ENCODE data around the gene UNCX.

Gene UNCX

DNA sequence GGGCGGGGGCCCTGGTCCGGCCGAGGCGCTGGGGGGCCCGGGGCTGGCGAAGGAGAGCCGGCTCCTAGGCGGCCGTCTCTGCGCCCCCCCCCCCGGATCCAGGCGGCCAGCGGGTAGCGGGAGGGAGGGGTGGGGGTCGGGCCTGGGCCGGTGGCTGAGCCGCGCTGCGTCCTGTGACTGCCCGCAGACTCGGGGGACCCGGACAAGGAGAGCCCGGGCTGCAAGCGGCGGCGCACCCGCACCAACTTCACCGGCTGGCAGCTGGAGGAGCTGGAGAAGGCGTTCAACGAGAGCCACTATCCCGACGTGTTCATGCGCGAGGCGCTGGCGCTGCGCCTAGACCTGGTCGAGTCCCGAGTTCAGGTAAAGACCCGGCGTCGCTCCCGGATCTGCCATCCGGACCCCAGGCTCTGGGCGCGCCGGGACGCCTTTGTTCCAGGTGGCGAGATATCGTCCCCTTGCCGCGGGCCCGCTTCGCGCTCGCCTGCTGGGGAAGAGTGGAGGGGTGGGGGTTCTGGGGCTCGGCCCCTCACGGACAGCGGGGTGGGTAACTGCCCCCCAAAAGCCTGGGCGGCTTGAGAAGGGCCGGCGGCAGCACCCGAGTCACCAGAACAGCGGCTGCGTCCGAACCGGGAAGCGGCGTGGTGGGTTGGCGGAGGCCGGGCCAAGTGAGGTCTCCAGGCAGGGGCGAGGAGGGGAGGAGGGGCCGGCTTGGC is 819 bp downstream of the UNCX start:
- DNase-seq = no peak

DNA sequence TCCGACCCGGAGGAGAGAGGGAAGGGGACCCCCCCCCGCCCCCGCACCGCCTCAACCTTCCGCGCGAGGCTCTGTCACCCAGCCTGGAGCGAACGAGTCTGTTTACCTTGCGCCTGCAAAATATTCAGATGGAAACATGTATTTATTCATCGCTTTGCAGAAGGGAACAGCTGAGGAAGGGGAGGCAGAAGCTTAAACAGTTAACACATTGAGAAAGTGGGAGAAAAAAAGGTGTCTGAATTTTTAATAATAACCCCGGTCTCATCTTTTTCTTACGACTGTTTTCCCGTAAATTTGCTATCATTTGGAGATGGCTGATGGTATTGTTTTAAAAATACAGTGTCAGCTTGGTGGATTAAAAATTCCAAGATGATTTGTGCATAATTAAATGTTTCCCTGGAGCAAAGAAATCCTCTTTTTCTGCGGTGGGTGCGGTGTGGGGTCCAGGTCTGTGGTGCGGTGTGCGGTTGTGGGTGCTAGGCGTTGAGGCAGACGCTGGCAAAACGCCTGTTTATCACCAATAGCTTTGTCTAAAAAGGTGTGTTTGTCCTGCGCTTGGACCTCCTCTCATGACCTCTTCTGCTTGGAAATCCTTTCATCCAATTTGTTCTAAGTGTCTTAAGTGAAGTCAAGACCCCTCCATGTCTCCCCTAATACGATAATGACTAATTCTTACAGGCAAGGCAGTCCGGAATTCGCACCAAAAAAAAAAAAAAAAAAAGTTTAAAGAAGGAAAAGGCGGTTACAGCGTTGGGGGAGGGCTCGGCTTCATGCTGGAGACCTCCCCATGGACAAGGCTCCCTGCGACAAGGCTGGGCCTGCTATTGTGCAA is 1.6 kb downstream of the UNCX start:
- no peak for DNase-seq

DNA sequence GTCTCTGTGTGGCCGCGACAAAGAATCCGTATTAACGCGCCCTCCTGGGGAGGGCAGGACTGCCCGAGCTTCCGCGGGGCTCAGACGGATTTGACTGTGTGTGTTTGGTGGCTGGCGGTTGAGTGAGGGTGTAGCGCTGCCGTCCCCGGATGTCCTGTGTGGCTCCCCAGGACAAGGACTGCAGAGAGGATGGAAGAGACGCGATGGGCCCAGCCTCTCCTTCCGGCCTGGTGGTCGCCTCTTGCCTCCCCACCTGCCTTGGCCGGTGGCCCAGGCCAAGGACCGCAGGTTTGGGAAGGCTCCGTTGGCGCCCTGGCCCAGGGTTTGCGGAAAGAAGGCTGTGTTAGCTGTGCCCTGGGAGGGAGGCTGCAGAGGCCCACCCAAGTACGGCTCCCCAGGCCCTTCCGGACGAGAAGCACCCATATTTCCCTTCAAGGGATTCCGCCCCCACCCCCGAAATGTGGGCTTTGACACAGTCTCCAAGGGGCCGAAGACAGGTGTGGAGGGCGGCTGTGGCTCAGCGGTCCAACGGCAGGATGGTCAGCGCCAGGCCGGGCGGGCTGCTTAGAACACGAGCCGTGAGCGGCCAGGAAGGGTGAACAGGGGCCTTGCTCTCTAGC is 2.3 kb downstream of the UNCX start:
- DNase-seq = no peak

DNA sequence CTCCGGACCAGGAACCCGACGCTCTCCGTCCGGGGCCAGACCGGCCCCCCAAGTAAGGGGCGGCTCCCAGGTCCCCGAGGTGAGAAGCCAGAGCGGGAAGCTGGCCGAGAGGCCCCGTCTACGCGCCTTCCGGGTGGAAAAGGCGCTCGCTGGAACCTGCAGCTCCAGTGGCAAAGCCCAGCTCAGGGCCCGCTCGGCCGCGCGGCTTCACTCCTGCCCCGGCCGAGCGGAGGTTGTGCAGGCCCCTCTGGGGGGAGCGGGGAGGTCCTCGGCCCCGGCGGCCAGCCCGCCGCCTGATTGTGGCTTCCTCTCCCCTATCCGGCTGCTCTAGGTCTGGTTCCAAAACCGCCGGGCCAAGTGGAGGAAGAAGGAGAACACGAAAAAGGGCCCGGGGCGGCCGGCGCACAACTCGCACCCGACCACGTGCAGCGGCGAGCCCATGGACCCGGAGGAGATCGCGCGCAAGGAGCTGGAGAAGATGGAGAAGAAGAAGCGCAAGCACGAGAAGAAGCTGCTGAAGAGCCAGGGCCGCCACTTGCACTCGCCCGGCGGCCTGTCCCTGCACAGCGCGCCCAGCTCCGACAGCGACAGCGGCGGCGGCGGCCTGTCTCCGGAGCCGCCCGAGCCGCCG is 2.9 kb downstream of the UNCX start:
- no peak for DNase-seq

DNA sequence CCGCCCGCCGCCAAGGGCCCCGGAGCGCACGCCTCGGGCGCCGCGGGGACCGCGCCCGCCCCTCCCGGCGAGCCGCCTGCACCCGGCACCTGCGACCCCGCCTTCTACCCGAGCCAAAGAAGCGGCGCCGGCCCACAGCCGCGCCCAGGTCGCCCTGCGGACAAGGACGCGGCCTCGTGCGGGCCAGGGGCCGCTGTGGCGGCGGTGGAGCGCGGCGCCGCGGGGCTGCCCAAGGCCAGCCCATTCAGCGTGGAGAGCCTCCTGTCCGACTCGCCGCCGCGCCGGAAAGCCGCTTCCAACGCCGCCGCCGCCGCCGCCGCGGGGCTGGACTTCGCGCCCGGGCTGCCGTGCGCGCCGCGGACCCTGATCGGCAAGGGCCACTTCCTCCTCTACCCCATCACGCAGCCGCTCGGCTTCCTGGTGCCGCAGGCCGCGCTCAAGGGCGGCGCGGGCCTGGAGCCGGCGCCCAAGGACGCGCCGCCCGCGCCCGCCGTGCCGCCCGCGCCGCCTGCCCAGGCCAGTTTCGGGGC is 3.5 kb downstream of the UNCX start:
- no peak for DNase-seq

DNA sequence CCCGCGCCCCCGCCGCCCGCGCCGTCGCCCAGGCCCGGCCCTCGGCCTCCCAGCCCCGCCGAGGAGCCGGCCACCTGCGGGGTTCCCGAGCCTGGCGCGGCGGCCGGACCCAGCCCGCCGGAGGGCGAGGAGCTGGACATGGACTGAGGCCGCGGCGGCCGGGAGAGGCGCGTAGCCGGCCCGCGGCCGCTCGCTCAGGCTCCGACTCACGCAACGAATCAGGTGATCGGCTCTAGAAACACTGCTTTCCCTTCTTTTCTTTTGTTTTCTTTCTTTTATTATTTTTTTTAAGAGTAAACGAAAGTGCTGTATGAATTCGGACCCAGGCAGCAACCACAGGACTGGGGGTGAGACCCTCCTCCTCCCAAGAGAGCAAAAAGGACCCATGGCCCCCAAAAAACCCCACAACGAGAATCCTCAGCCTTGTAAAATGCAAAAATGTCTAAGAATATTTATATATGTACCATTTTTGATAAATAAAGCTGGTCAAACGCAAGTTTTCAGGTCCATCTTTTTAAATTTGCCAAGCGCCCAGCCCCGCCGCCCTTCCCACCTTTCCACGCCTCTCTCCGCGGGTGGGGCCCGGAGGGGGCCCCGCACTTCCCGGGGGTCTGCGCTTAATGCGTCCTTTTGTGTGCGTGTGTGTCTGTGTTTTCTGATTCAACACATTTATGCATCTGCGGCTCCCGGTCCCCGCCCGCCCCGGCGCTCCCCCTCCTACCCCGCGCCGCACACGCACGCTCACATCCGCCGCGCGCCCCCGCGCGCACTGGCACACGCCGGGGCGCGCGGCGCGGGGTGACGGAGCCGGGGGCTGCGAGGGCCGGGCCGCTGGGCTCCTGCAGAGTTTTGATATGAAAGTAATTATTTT is 4.4 kb downstream of the UNCX start:
- DNase-seq = no peak

DNA sequence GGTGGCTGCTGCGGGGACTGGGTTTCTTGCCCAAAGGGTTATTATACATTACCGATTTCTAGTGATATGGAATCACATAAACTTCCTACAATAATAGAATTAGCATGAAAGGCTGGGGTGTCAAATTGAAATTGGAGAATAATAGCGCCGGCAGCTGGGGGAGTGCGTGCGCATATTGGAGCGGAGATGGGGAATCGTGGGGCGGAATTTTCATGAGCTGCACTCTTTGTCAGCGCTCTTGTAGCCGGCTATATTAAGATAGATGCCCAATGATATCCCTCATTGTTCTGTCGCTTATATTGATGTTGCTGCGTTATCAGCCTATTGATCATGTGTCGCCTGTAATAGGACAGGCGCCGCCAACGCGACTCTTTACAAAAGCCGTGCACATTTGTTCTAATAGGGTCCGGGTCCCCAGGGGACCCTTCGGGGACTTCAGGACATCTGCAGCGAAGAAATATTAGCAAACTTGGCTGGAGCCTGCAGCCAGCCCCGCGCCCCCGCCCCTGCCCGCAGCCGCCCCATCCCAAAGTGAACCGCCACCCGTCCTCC is 5.1 kb downstream of the UNCX start:
- DNase-seq = no peak

DNA sequence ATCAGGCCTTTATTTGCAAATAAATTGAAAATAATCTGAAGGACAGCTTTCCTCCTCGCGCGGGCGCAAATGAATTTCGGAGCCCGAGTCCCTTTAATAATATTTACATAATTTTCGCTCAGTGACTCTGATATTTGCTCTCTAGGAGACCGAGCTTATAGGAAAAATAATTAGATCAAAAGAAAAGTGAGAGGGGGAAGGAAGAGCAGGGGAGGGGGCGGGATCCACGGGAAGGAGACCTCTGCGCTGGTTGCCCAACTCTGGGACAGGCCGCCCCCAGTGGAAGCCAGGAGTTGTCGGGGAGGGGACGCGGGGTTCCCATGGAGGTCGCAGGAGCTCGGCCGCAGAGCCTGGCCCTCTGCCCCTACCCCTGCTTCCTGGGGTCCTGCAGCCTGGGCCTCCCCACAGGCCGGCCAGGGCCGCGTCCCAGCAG is 5.8 kb downstream of the UNCX start:
- DNase-seq = no peak

DNA sequence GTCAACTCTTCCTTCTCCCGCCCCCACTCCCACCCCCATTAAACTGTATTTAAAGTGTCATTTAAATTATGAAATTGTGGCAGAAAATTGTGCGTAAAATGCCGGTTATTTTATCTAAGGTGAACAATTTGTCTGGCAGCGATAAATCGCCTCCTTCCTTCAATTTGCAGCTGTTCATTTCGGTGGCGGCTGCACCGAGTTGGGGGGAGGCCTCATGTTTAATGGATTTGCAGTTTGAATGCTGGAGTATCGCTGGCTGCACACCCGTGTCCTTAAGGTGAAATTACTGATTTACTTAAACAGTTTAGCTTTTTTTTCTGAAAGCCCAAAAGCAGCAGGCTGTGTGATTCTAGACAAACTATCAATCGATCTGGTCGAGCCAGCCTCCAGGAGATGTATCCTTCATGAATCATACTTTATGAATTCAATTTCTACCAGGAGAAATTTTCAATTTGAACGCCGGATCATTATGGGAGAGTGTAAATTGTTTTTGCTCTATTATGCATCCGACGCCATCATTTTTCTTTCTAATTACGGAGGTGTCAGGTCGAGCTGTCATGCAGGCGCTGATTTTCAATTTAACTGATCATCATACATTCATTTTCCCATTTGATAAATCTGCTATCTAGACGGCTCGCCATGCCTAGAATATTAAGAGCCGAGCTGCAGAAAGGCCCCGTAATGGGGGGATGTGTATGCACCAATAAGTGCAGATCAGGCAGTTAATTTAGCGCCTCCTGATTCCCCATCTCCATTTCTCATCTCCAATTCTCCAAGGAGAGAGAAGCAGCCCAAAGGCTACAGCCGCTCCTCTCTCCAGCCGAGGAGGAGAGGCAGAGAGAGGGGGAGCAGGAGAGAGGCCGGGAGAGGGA is 6.5 kb downstream of the UNCX start:
- DNase-seq = no peak

DNA sequence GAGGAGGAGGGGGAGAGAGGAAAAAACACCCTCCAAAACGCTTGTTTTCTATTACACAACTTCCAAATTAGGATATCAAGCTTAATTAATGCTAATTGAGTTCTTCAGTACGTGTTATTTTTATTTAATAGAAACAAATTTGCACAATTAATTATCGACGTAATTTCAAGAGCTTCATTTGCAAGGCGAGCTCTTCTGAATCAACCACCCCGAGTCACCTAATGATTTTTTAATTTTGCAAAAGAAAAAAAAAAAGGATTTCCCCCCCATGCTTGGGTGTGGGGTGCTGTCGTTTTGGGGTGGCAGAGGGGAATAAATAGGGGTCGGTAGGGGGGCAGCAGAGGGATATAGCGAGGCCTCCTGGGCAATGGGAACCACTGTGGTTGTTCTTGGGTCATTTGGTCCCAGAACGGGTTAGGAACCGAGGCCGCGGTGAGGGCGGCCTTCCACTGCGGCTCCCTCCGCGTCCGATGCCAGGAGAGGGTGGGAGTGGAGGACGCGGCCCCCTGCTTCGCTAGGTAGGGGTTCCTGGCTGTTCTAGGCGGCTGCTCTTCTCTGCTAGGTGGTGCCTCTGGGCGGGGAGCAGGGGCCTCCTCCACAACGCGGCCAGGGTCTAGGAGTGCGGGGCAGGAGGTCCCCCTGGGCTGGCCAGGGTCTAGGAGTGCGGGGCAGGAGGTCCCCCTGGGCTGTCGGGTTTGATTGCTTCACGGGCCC is 7.3 kb downstream of the UNCX start:
- no peak for DNase-seq

DNA sequence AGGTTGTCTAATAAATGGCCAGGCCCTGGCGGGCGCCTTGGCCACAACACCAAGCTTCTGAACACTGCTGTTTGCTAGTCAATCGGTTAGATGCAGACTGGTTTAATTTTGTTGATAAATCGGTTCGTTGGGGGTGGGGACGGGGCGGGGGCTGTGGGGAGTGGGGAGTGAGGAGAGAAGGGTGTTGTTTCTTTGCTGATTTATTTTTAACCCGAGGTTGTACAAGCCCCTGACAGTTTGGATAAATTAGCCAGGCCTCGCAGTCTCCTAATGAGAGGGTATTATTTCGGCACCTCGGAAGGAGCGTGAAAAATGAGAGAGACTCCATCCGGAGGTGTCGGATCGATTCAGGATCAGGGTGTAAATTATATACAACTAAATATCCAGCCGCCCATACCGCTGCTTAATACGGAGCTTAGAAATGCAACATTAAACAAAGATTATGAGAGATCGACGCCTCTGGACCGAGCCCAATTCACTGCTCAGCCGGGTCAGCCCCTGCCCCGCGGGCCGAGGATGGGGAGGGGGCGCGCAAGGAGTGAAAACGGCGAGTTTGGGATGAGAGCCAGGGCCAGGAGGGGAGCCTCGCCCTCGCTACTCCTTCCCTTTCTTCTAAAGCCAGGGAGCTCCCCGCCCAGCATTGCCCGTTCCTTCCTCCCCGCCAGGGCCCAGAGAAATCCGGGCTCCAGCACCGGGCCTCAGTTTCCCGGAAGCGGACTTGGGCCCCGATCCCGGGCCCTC is 8.0 kb downstream of the UNCX start:
- no peak for DNase-seq

DNA sequence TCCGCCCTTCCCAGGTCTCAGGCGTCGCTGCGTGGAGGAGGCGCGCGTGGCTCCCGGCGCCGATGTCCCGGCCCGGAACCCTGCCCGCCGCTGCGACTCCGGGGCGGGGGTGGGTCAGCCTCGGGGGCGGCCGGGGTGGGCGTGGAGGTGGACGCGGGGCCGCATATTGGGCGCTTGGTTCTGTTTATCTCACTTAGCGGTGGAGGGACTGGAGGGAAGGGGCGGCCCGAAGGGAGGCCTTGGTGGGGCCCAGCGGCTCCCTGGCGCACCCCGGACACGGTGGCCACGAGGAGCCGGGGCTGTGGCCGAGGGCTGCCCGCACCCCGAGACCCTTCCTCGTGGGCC is 8.6 kb downstream of the UNCX start:
- DNase-seq = no peak

DNA sequence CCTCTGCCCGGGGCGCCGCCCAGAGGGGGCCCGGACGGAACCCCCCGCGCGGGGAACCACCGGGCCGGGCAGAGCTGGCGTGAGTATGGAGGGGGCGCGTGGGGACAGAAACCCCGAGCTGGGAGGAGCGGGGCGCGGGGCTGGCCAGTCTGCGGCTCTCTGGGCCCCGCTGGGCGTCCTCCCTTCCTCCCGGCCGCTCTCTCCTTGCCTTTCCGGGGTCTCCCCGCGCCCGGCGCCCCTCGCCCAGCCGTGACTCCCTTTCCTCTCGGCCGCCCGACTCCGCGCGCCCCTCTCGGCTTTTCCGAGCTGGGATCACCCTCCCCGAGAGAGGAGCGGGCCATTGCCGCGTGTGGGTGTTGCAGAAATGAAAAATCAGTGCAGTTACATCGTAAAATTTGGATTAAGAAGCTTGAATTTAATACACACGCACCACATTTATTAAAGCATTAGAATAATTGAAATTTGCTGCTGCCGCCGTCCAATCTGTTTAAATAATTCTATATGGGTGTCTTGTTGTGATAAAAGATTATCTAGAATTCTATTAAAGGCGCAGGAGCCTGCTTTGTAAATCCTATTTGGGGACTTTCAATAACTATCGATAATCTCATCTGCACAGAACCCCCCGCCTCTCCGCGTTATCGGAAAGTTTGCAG is 9.1 kb downstream of the UNCX start:
- DNase-seq = no peak

DNA sequence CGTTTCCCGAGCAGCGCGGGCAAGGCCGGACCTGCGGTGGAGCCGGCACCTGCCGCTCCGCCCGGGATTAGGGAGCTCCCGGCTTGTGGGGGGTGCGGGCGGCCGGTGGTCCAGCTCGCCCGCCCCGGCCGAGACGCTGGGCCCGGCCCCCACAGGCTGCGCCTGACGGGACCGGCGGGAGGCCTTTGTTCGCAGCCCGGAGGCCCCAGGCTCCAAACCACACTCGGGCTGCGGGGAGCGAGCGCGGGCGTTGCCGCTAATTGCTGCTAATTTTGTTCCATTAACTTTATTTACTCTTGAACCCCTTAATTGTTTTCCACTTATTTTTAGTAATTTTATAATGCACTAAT is 9.6 kb downstream of the UNCX start:
- no peak for DNase-seq

DNA sequence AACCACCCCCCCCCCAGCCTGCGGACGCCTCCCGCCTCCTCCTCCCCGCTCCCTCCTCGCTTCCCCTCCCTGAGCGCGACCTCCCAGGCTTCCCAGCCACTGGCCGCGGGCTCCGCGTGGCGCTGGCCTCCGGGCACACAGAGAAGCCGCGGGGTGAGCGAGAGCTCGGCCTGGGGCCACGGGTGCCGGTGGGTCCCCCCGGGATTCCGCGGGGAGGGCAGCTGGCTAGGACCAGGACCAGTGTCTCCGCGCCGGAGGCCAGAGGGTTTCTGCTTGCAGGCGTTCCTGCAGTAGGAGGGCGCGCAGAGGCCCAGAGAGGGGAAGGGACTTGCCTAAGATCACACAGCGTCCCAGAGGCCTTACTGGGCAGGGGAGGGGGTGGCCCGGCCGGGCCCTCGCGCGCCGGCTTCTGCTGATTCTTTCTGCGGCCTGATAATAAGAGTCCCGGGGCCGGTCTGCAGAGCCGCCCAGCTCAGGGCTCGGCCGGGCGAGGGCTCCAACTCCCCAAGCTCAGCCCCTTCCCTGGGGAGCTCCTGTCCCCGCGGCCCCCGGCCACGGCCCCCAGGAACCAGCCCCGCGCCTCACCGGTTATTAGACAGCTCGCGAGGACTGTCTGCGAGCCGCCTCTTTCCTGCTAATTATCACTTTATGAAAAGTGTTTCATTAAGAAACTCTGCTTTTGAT is 10.1 kb downstream of the UNCX start:
- DNase-seq = no peak

DNA sequence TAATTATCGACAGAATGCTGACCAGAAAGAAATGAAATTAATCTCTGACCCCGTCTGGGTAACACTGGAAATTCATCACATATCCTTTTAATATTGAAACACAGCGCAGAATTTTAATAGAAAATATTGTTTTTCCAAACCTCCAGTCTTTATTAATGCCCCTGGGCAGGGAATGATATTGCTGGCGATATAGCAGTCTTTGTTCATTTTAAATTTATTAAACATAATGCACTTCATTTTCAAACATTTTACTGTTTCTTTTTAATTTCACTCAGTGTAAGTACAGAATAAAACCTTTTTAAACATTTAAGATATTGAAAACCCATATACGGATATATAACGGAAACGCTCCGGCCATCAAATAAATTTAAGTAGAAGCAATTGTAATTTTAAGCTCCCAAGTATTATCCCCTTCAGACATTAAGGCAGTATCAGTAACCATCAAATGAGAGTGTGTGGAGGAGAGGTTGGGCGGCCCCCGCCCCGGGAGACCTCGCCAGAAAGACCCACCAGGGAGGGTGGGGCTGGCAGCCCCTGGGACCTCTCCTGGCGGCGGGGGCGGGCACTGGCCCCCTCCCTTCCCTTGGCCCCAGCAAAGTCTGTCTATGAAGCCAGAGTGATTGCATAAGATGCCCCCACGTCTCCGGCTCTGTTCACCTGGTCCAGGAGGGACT is 10.8 kb downstream of the UNCX start:
- DNase-seq = no peak

DNA sequence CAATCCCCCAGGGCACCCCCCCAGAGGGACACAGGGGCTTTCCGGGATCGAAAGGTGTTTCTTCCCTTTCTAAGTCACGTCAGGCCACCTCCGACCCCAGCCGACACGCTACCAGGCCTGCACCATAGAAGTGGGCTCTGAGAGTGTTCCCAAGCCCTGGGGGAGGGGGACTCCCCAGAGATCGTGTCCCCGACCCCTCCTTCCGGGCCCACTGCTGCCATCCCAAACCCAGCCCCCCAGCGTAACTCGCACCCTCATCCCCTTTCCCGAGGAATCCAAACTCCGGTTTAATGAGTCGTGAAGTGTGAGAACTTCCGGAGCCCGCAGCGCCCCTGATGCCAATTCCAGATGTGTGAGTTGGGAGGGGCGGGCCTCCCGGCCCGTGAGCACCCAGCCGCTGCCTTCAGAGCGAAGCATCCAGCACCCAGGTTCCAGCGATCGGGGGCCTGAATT is 11.3 kb downstream of the UNCX start:
- no peak for DNase-seq
